KMS-11 (cell line): Measurements from ENCODE around the gene TIMD4.

Experiments used
- H2AFZ ChIP-seq: fragments of 200-600 bp; sonication (generic); 2 replicates; pipeline ENCODE4 v1.6.1; 2016; ENCODE audit warnings: antibody characterized with exemption, mixed run types, low read depth
- H3K27ac ChIP-seq: fragments of 200-600 bp; sonication (generic); 2 replicates; pipeline ENCODE4 v1.6.1; 2016; ENCODE audit warnings: mild to moderate bottlenecking, mixed run types
- H3K27me3 ChIP-seq: fragments of 200-600 bp; sonication (generic); 2 replicates; pipeline ENCODE4 v1.6.1; 2017; ENCODE audit warnings: mild to moderate bottlenecking, low read depth, mixed run types, moderate library complexity; ENCODE audit not compliant: insufficient read depth
- H3K36me3 ChIP-seq: fragments of 200-600 bp; sonication (generic); 2 replicates; pipeline ENCODE4 v1.6.1; 2017; ENCODE audit warnings: mild to moderate bottlenecking, mixed run types; ENCODE audit not compliant: insufficient read depth
- H3K4me1 ChIP-seq: fragments of 200-600 bp; sonication (generic); 2 replicates; pipeline ENCODE4 v1.6.1; 2016; ENCODE audit warnings: mild to moderate bottlenecking, low read depth, mixed run types; ENCODE audit not compliant: poor library complexity, severe bottlenecking
- H3K4me2 ChIP-seq: fragments of 200-600 bp; sonication (generic); 2 replicates; pipeline ENCODE4 v1.7.0; 2016; ENCODE audit warnings: mild to moderate bottlenecking, mixed run types
- H3K4me3 ChIP-seq: fragments of 200-600 bp; sonication (generic); IDR thresholded peaks from 2 replicates; pipeline ENCODE4 v1.6.1; 2017; ENCODE audit warnings: low read depth, low read length, mixed read lengths; ENCODE audit not compliant: insufficient read depth
- H3K79me2 ChIP-seq: fragments of 200-600 bp; sonication (generic); 2 replicates; pipeline ENCODE4 v1.6.1; 2016; ENCODE audit warnings: low read depth, mixed run types; ENCODE audit not compliant: insufficient read depth
- H3K9ac ChIP-seq: fragments of 200-600 bp; sonication (generic); 2 replicates; pipeline ENCODE4 v1.6.1; 2016; ENCODE audit warnings: mild to moderate bottlenecking, mixed run types
- H4K20me1 ChIP-seq: fragments of 200-600 bp; sonication (generic); 2 replicates; pipeline ENCODE4 v1.6.1; 2016; ENCODE audit warnings: mild to moderate bottlenecking, mixed run types; ENCODE audit not compliant: insufficient read depth
- TF ChIP-seq, protein P1 (sequence below): fragments of 200-600 bp; sonication (generic); conservative IDR thresholded peaks from 2 replicates; pipeline ENCODE4 v1.6.1; 2017; ENCODE audit warnings: low read depth, mild to moderate bottlenecking, antibody characterized with exemption, low read length, moderate library complexity, mixed read lengths

Gene TIMD4

DNA sequence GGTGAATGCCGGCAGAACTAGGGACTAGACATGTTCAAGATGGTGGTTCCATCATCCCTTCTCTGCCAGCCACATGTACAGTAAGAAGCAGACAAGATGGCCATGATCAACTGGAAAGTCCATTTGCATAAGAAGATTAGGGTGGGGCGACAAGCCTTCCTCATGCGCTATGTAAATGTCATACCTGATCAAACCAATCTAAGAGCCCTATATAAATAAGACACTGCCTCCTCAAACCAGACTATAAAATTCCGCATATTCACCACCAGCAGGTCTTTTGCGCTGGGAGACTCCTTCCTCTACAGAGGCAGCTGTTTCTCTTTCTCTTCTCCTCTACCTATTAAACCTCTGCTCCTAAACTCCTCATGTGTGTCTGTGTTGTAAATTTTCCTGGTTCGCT lies 53.8 kb downstream of the TIMD4 start:
- no peak overlapping the region for H3K4me3 ChIP-seq
- TF ChIP-seq, protein P1, sequence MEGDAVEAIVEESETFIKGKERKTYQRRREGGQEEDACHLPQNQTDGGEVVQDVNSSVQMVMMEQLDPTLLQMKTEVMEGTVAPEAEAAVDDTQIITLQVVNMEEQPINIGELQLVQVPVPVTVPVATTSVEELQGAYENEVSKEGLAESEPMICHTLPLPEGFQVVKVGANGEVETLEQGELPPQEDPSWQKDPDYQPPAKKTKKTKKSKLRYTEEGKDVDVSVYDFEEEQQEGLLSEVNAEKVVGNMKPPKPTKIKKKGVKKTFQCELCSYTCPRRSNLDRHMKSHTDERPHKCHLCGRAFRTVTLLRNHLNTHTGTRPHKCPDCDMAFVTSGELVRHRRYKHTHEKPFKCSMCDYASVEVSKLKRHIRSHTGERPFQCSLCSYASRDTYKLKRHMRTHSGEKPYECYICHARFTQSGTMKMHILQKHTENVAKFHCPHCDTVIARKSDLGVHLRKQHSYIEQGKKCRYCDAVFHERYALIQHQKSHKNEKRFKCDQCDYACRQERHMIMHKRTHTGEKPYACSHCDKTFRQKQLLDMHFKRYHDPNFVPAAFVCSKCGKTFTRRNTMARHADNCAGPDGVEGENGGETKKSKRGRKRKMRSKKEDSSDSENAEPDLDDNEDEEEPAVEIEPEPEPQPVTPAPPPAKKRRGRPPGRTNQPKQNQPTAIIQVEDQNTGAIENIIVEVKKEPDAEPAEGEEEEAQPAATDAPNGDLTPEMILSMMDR = no peak
- no peaks in the 10 kb centered on the region for H4K20me1 ChIP-seq
- no peaks in the 10 kb centered on the region for H3K36me3 ChIP-seq
- no peak overlapping the region for H3K27ac ChIP-seq
- no peak overlapping the region for H3K9ac ChIP-seq
- no peaks in the 10 kb centered on the region for H3K27me3 ChIP-seq
- H2AFZ ChIP-seq = no peak overlapping the region
- H3K4me1 ChIP-seq = peaks cover 18% of the 10 kb centered on the region
- no peak overlapping the region for H3K4me2 ChIP-seq
- H3K79me2 ChIP-seq = no peaks in the 10 kb centered on the region

DNA sequence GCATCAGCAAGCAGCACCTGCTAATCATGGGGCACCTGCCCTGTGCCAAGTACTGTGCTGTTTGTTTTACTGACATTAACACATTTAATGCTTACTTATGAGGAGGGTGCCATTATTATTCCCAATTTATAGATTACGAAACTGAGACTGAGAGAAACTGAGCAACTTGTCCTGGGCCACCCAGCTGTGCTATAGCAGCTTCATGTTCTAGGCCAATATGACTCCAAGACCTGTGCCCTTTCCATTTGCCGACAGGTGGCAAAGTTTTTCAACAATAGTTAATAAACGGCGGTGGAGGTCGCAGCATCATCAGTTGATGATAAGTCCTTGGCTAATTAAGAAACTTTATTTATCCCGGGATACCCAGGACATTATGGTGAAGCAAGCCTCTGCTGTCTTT lies 55.4 kb downstream of the TIMD4 start:
- Histone ChIP-seq H2AFZ (no peak overlapping the region), H3K27me3 (no peaks in the 10 kb centered on the region), H3K27ac (no peak overlapping the region), H3K4me1 (peaks cover 3% of the 10 kb centered on the region), H3K4me2 (no peak overlapping the region), H4K20me1 (no peaks in the 10 kb centered on the region), H3K4me3 (no peak overlapping the region), H3K79me2 (no peaks in the 10 kb centered on the region), H3K9ac (no peak overlapping the region), H3K36me3 (no peaks in the 10 kb centered on the region)
- TF ChIP-seq, protein P1 = no peak

DNA sequence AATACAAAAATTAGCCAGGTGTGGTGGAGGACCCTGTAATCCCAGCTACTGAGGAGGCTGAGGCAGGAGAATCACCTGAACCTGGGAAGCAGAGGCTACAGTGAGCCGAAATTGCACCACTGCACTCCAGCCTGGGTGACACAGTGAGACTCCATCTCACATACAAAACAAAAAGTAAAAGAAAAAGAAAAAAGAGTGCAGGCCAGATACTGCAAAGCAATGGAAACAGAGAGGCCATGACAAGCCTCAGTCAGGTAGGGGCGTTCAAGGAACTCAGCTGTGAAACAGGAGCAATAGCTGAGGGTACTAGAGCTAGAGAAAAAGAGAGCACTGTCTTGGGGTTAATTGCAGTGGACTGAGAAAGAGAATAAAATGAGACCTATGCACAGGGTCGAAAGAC lies 56.2 kb downstream of the TIMD4 start:
- H3K4me3 ChIP-seq = no peak overlapping the region
- no peak overlapping the region for H2AFZ ChIP-seq

DNA sequence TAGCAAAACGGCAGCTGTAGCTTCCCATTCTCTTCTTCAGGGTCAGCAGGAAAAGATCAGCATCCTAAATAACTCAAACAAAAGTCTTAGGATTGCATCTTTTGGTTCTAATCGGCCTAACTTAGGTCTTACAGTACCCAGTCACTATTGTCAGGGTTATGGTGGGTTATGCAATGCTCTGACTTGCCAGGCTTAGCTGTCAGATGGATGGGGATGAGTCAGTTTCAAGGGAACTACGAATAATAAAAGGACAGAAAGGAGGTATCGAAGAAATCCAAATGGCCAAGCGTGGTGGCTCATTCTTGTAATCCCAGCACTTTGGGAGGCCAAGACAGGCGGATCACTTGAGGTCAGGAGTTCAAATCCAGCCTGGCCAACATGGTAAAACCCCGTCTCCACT lies 66.5 kb downstream of the TIMD4 start:
- H2AFZ ChIP-seq = no peak overlapping the region

More for the DNA sequence above, 56.2 kb downstream of the TIMD4 start:
- Histone ChIP-seq H3K36me3 (no peaks in the 10 kb centered on the region), H4K20me1 (no peaks in the 10 kb centered on the region), H3K79me2 (no peaks in the 10 kb centered on the region), H3K4me1 (no peaks in the 10 kb centered on the region), H3K9ac (no peak overlapping the region), H3K27me3 (no peaks in the 10 kb centered on the region), H3K4me2 (no peak overlapping the region), H3K27ac (no peak overlapping the region)
- TF ChIP-seq, protein P1 = no peak

More for the DNA sequence above, 66.5 kb downstream of the TIMD4 start:
- Histone ChIP-seq H4K20me1 (no peaks in the 10 kb centered on the region), H3K4me2 (no peak overlapping the region), H3K9ac (no peak overlapping the region), H3K36me3 (no peaks in the 10 kb centered on the region), H3K27me3 (no peaks in the 10 kb centered on the region), H3K79me2 (no peaks in the 10 kb centered on the region), H3K4me1 (peaks cover 34% of the 10 kb centered on the region), H3K4me3 (no peak overlapping the region), H3K27ac (no peak overlapping the region)
- TF ChIP-seq, protein P1 = no peak
